ENCODE results near the gene ORM1. TPM values are rescaled to one million over a fixed set of nuclear protein-coding genes. Genes with fewer than 3 reads are reported as not detected.

The ORM1 gene
- total RNA-seq, 1 donor from 2014 or later: not detected

DNA sequence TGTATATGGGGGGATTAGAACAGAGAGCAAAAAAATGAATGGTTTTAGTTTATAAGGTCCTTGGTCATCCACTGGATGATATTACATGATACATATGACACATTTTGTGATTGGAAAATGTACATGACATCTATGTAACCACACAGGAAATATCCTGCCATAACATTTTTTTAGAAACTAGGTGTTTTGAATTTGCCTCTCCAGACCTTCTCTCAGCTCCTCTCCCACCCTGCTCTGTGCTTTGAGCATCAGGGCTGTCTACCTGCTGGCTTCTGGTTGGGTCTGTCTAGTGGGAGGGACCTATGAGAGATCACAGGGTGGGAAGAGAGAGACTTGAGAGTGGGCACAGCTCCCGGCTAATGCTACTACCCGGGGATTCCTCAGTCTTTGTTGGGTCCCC lies 40.5 kb downstream of the ORM1 start:
- H3K4me3 ChIP-seq (ENCODE audit: low read depth, low read length): no peak overlapping the region
- H3K36me3 ChIP-seq (ENCODE audit: control insufficient read depth, insufficient read depth, low read length): peaks cover 7% of the 10 kb centered on the region
- no peaks in the 10 kb centered on the region for H3K27me3 ChIP-seq (ENCODE audit: control insufficient read depth, insufficient read depth, low read length)
- TF ChIP-seq, protein P1, sequence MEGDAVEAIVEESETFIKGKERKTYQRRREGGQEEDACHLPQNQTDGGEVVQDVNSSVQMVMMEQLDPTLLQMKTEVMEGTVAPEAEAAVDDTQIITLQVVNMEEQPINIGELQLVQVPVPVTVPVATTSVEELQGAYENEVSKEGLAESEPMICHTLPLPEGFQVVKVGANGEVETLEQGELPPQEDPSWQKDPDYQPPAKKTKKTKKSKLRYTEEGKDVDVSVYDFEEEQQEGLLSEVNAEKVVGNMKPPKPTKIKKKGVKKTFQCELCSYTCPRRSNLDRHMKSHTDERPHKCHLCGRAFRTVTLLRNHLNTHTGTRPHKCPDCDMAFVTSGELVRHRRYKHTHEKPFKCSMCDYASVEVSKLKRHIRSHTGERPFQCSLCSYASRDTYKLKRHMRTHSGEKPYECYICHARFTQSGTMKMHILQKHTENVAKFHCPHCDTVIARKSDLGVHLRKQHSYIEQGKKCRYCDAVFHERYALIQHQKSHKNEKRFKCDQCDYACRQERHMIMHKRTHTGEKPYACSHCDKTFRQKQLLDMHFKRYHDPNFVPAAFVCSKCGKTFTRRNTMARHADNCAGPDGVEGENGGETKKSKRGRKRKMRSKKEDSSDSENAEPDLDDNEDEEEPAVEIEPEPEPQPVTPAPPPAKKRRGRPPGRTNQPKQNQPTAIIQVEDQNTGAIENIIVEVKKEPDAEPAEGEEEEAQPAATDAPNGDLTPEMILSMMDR (IDR thresholded peaks at IDR 0.05; ENCODE audit: insufficient read depth, low read length, poor library complexity, severe bottlenecking): no peak
- DNase-seq (ENCODE audit: low read depth): no peak

DNA sequence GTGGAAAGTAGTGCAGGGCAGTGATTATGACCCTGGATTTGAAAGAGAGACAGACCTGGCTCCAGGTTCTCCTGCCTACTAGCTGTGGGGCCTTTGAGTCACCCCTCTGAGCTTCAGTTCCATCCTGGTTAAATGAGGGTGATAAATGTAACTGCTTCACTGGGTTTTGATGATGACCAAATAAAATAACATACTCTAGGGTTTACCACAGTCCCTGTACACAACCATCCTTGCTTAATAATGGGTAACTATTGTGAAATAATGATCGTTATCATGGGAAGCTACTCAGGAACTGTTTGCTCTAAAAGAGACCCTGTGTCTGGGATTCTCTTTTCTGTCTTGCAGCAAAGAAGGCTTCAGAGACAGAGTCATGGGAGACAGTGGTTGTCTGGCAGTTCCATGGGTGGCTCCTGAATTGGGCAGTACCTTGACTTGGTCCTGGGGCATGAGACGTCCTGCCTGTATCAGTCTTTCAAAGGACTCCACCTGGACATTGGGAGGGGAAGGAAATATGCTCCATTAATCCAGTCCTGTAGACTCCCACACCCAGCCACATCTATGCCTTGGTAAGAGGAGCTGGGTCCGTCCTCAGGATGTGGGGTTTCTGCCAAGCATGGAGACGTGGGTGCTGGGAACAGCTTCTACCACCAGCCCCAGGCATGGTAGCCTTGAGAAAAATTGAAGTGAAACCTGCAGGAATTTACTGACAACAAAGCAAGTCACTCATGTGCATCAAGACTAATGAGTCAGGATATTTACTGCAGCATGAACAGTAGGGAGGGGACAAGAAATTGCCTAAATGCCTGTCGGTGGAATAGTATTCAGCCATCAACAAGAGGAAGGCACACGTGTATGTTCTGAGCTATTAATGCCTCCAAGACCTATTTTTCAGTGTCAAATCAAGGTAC lies 41.5 kb downstream of the ORM1 start:
- no peaks in the 10 kb centered on the region for H3K27me3 ChIP-seq (ENCODE audit: control insufficient read depth, insufficient read depth, low read length)
- DNase-seq (ENCODE audit: low read depth): peak; percentile 98
- H3K36me3 ChIP-seq (ENCODE audit: control insufficient read depth, insufficient read depth, low read length): peaks cover 8% of the 10 kb centered on the region
- no peak overlapping the region for H3K4me3 ChIP-seq (ENCODE audit: low read depth, low read length)
- TF ChIP-seq, protein P1 (IDR thresholded peaks at IDR 0.05; ENCODE audit: insufficient read depth, low read length, poor library complexity, severe bottlenecking): no peak

DNA sequence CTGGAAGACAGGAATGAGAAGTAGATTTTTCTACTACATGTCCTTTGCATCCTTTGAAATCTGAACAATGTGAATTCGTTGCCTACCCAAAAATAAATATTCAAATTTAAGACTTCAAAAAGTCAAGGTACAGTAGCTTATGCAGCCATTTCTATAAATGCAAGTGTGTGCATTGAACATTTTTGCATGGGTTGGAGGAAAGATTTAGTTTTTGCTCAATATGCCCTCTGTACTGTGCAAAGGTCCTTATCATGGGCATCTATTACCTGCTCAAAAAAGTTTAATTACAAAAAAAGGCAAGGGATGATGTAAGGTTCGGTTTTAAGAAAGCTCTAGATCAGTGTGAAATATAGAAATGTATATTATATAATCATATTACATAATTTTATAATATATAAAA lies 42.3 kb downstream of the ORM1 start:
- Histone ChIP-seq H3K4me3 (ENCODE audit: low read depth, low read length) (no peak overlapping the region), H3K36me3 (ENCODE audit: control insufficient read depth, insufficient read depth, low read length) (peaks cover 6% of the 10 kb centered on the region), H3K27me3 (ENCODE audit: control insufficient read depth, insufficient read depth, low read length) (no peaks in the 10 kb centered on the region)
- TF ChIP-seq, protein P1 (IDR thresholded peaks at IDR 0.05; ENCODE audit: insufficient read depth, low read length, poor library complexity, severe bottlenecking): no peak
- DNase-seq (ENCODE audit: low read depth): no peak

DNA sequence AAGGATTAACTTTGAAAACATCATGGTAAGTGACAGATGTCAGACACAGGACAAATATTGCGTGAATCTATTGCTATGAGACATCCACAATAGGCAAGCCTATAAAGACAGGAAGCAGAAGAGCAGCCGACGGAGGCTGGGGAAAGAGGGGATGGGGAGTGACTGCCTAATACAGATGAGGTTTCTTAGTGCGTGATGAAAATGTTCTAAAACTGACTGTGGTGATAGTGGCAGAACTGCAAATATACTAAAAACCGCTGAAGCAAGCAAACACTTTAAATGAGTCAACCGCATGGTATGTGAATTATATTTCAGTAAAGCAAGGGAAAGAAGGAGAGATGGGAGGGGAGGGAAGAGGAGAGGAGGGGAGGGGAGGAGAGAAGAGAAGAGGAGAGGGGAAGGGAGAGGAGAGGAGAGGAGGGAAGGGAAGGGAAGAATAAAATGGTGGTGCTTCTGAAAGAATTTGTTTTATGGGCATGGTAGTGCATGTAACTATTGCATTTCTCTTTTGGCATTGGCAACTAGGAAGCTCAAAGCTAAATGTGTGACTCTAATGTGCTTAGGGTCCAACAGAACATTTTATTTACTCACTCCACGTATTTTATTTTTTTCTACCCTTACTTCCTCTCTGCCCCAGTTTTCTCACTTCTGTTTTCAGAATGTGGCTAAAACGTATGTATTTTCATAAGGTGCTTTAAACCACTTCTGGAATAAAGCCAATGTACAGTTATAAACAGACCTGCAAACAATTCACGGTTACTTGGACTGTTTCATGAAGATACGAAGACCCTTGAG lies 43.6 kb downstream of the ORM1 start:
- TF ChIP-seq, protein P1 (IDR thresholded peaks at IDR 0.05; ENCODE audit: insufficient read depth, low read length, poor library complexity, severe bottlenecking): no peak
- DNase-seq (ENCODE audit: low read depth): peak; percentile 93
- Histone ChIP-seq H3K36me3 (ENCODE audit: control insufficient read depth, insufficient read depth, low read length) (peaks cover 3% of the 10 kb centered on the region), H3K4me3 (ENCODE audit: low read depth, low read length) (no peak overlapping the region), H3K27me3 (ENCODE audit: control insufficient read depth, insufficient read depth, low read length) (no peaks in the 10 kb centered on the region)

DNA sequence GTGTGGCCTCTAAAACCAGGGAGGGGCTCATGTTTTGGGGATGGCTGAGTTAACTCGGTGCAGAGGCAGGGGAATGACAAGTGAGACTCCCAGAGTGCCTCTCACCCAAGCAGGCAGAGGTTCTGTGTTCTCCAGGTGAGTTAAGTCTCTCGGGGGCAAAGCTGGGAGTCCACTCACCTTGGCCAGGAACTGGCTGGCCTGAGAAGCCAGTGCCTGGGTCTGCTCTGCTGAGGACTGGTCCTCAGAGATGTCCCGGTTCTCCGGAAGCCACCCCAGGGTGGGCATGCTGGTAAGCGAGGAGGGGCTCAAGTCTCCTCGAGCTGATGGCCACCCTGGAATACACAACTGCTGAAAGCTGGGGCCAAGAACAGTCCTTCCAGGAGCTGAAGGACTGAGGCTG lies 44.5 kb downstream of the ORM1 start:
- Histone ChIP-seq H3K36me3 (ENCODE audit: control insufficient read depth, insufficient read depth, low read length) (peaks cover 3% of the 10 kb centered on the region), H3K27me3 (ENCODE audit: control insufficient read depth, insufficient read depth, low read length) (no peaks in the 10 kb centered on the region), H3K4me3 (ENCODE audit: low read depth, low read length) (no peak overlapping the region)
- DNase-seq (ENCODE audit: low read depth): no peak
- TF ChIP-seq, protein P1 (IDR thresholded peaks at IDR 0.05; ENCODE audit: insufficient read depth, low read length, poor library complexity, severe bottlenecking): no peak
